CD14-positive monocyte (primary cell): ENCODE data around the gene NMT1. TPM values are rescaled to one million over a fixed set of nuclear protein-coding genes. Genes with fewer than 3 reads are reported as not detected.

Experiments
- DNase-seq, 3 donors: peaks; one replicate each; pipeline ENCODE4 v3.0.0-alpha.2; 2011 to 2022
- H2AFZ ChIP-seq: 2 replicates; pipeline ENCODE4 v1.6.0; 2012; ENCODE audit warnings: mild to moderate bottlenecking, low read depth, low read length, inconsistent platforms; ENCODE audit not compliant: insufficient read depth, poor library complexity, severe bottlenecking
- H3K27ac ChIP-seq, 2 donors: 1 replicate in 1 of 2; 2 replicates in 1 of 2; pipeline ENCODE4 v1.5.1; 2012 to 2013; ENCODE audit warnings: low read length in 2 of 2, control low read depth in 1 of 2, inconsistent platforms in 1 of 2, low read depth in 1 of 2, mild to moderate bottlenecking in 1 of 2
- H3K27me3 ChIP-seq, 2 donors: one replicate each; pipeline versions ENCODE4 v1.6.0 to v1.6.1; 2011 to 2013; ENCODE audit warnings: low read length in 2 of 2; ENCODE audit not compliant: control insufficient read depth in 2 of 2, insufficient read depth in 2 of 2
- H3K36me3 ChIP-seq, 2 donors: replicated peaks in 1 of 2; 1 replicate in 1 of 2; 2 replicates in 1 of 2; pipeline versions ENCODE4 v1.5.1 to v1.6.1; 2012 to 2013; ENCODE audit warnings: low read length in 2 of 2, control low read depth in 1 of 2, inconsistent platforms in 1 of 2, mild to moderate bottlenecking in 1 of 2; ENCODE audit not compliant: insufficient read depth in 2 of 2, control insufficient read depth in 1 of 2
- H3K4me1 ChIP-seq, 2 donors: 1 replicate in 1 of 2; 2 replicates in 1 of 2; pipeline versions ENCODE4 v1.5.1 to v1.6.1; 2012 to 2013; ENCODE audit warnings: low read length in 2 of 2, control low read depth in 1 of 2, inconsistent platforms in 1 of 2, mild to moderate bottlenecking in 1 of 2, moderate library complexity in 1 of 2; ENCODE audit not compliant: insufficient read depth in 2 of 2, control insufficient read depth in 1 of 2
- H3K4me2 ChIP-seq: replicated peaks from 2 replicates; pipeline ENCODE3; 2012; ENCODE audit warnings: low read length, moderate library complexity, mild to moderate bottlenecking; ENCODE audit not compliant: poor library complexity, severe bottlenecking; ENCODE audit errors: extremely low read depth
- H3K4me3 ChIP-seq, 3 experiments: fragments of 200-600 bp in 1 of 3; sonication (generic) in 1 of 3; replicated peaks in 1 of 3; 1 replicate in 2 of 3; 2 replicates in 1 of 3; pipeline ENCODE4 v1.5.1; 2011 to 2013; ENCODE audit warnings: low read length in 3 of 3, mild to moderate bottlenecking in 3 of 3, control low read depth in 2 of 3, low read depth in 2 of 3, inconsistent platforms in 1 of 3, moderate library complexity in 1 of 3
- H3K79me2 ChIP-seq: 2 replicates; pipeline ENCODE4 v1.6.0; 2012; ENCODE audit warnings: mild to moderate bottlenecking, control low read depth, inconsistent platforms, low read length, moderate library complexity; ENCODE audit not compliant: insufficient read depth
- H3K9ac ChIP-seq: 2 replicates; pipeline ENCODE4 v1.6.0; 2017; ENCODE audit warnings: low read length, mild to moderate bottlenecking; ENCODE audit not compliant: insufficient read depth, poor library complexity, severe bottlenecking
- H3K9me3 ChIP-seq, 2 donors: replicated peaks in 1 of 2; 1 replicate in 1 of 2; 2 replicates in 1 of 2; pipeline versions ENCODE4 v1.5.1 to v1.6.1; 2012 to 2013; ENCODE audit warnings: low read length in 2 of 2, control low read depth in 1 of 2; ENCODE audit not compliant: control insufficient read depth in 1 of 2, insufficient read depth in 1 of 2
- H4K20me1 ChIP-seq: 2 replicates; pipeline ENCODE4 v1.6.0; 2012; ENCODE audit warnings: mild to moderate bottlenecking, low read length, control low read depth, moderate library complexity; ENCODE audit not compliant: insufficient read depth
- H3K27ac Mint-ChIP-seq, 7 donors: one replicate each; pipeline ENCODE4 v1.8.0; 2020; ENCODE audit warnings: mild to moderate bottlenecking in 7 of 7, mixed read lengths in 7 of 7, moderate library complexity in 6 of 7, inconsistent platforms in 2 of 7
- H3K27me3 Mint-ChIP-seq, 3 donors: one replicate each; pipeline ENCODE4 v1.8.0; 2021 to 2022; ENCODE audit warnings: low read depth in 3 of 3, mild to moderate bottlenecking in 3 of 3, mixed read lengths in 3 of 3, moderate library complexity in 3 of 3, inconsistent platforms in 1 of 3
- H3K36me3 Mint-ChIP-seq, 2 donors: one replicate each; pipeline ENCODE4 v1.8.0; 2020; ENCODE audit warnings: mixed read lengths in 2 of 2, inconsistent platforms in 1 of 2, mild to moderate bottlenecking in 1 of 2
- H3K4me1 Mint-ChIP-seq: one replicate; pipeline ENCODE4 v1.8.0; 2020; ENCODE audit warnings: mild to moderate bottlenecking, mixed read lengths
- H3K4me3 Mint-ChIP-seq, 2 donors: one replicate each; pipeline ENCODE4 v1.8.0; 2020; ENCODE audit warnings: mild to moderate bottlenecking in 2 of 2, mixed read lengths in 2 of 2, moderate library complexity in 1 of 2
- H3K9me3 Mint-ChIP-seq, 7 donors: one replicate each; pipeline ENCODE4 v1.8.0; 2020 to 2022; ENCODE audit warnings: mixed read lengths in 7 of 7, mild to moderate bottlenecking in 6 of 7, moderate library complexity in 6 of 7, inconsistent platforms in 2 of 7
- CTCF ChIP-seq: fragments of 200-600 bp; IDR thresholded peaks from one replicate; pipeline ENCODE4 v1.8.0; 2022; ENCODE audit warnings: antibody characterized with exemption, mild to moderate bottlenecking
- WGBS: methylation state at CpG from one replicate; pipeline ENCODE4 v1.1.5; 2013; ENCODE audit warnings: missing lambda C conversion rate; ENCODE audit not compliant: insufficient coverage; 5-methylcytosine and 5-hydroxymethylcytosine counted together
- intact Hi-C, 2 donors: fragments of 100-400 bp; cut with micrococcal nuclease; formaldehyde crosslinking; loops; one replicate each; pipeline versions ENCODE4 v1.15.0 to v1.15.1; 2023
- polyA plus RNA-seq, 3 donors: library from polyadenylated mRNA; depleted of rRNA in 1 of 3; unstranded in 2 of 3; stranded (reverse) in 1 of 3; fragments of 300-500 nt in 2 of 3; fragments of >200 nt in 1 of 3; fragmentation: Illumina TruSeq in 2 of 3; gene quantifications; 1 replicate in 2 of 3; 2 replicates in 1 of 3; pipeline ENCODE4 v1.2.3, GENCODE V29; 2012 to 2021

NMT1 gene
- polyA plus RNA-seq, 3 donors, result 27.2 to 50.2 (median 45.1) TPM

GRCh38 chr17:45101883-45102811 lies 41.0 kb downstream of the NMT1 start:
- DNase-seq, result no peak
- TF ChIP-seq CTCF, result no peak
- H3K4me3 ChIP-seq, result no peak overlapping the region
- no peaks in the 10 kb centered on the region for H3K27me3 ChIP-seq
- H3K36me3 ChIP-seq, result peaks cover 87 to 94% of the 10 kb centered on the region in 2 donors
- 99% methylated on average over 9 of the region's 12 CpGs for WGBS
- intact Hi-C loops, result no loop called here
- no peak overlapping the region for H2AFZ ChIP-seq
- Mint-ChIP-seq H3K4me3 (no peak overlapping the region), H3K36me3 (peaks cover 84 to 97% of the 10 kb centered on the region in 2 donors), H3K27me3 (no peaks in the 10 kb centered on the region), H3K9me3 (no peaks in the 10 kb centered on the region), H3K4me1 (no peaks in the 10 kb centered on the region), H3K27ac (peak overlapping the region in 3 of 7 donors; percentile 17 to 59 (median 52))
- no peaks in the 10 kb centered on the region for H3K4me1 ChIP-seq
- no peaks in the 10 kb centered on the region for H3K79me2 ChIP-seq
- peaks cover 50% of the 10 kb centered on the region for H4K20me1 ChIP-seq
- H3K9me3 ChIP-seq, result no peaks in the 10 kb centered on the region
- H3K4me2 ChIP-seq, result no peak overlapping the region
- H3K9ac ChIP-seq, result no peak overlapping the region
- no peak overlapping the region for H3K27ac ChIP-seq

- H3K27ac ChIP-seq, result no peak overlapping the region
- H3K27ac Mint-ChIP-seq, result peak overlapping the region in 1 of 7 donors; percentile 27
- H3K36me3 Mint-ChIP-seq, result peaks cover 84 to 97% of the 10 kb centered on the region in 2 donors
- H3K36me3 ChIP-seq, result peaks cover 87 to 94% of the 10 kb centered on the region in 2 donors
- H3K9me3 Mint-ChIP-seq, result no peaks in the 10 kb centered on the region
- H3K4me3 Mint-ChIP-seq, result no peak overlapping the region
- H3K27me3 Mint-ChIP-seq, result peaks cover 0 to 1% (median 0%) of the 10 kb centered on the region in 3 donors
- WGBS, result 100% methylated on average over 4 of the region's 9 CpGs
- H3K9me3 ChIP-seq, result no peaks in the 10 kb centered on the region
- no peak for DNase-seq
- no peaks in the 10 kb centered on the region for H3K27me3 ChIP-seq
- H3K4me1 Mint-ChIP-seq, result no peaks in the 10 kb centered on the region
- no peak overlapping the region for H2AFZ ChIP-seq
- H3K4me3 ChIP-seq, result no peak overlapping the region
- H3K9ac ChIP-seq, result no peak overlapping the region
- H3K4me1 ChIP-seq, result no peaks in the 10 kb centered on the region
- H3K79me2 ChIP-seq, result no peaks in the 10 kb centered on the region
- no peak overlapping the region for H3K4me2 ChIP-seq
- no peak for TF ChIP-seq CTCF
- intact Hi-C loops, result no loop called here
- peaks cover 52% of the 10 kb centered on the region for H4K20me1 ChIP-seq
Observed at GRCh38 chr17:45102856-45103255, 41.7 kb downstream of the NMT1 start.
